GM19468 (cell line): ENCODE measurements around the gene BCL2L11.

Experiments
- ATAC-seq: cut with Tn5 transposase; IDR thresholded peaks from one replicate; pipeline ENCODE4 v1.9.1; 2021; ENCODE audit warnings: mild to moderate bottlenecking, moderate library complexity, moderate number of reproducible peaks; ENCODE audit not compliant: unreplicated experiment; ENCODE audit errors: extremely low read depth

BCL2L11 gene

GRCh38 chr2:111165084-111165483 is 44.4 kb downstream of the BCL2L11 start:
- no peak for ATAC-seq

- no peak for ATAC-seq
These were observed 45.4 kb downstream of the BCL2L11 start for GRCh38 chr2:111166115-111166514.

- no peak for ATAC-seq
These were observed 46.6 kb downstream of the BCL2L11 start for GRCh38 chr2:111167076-111167862.

DNA sequence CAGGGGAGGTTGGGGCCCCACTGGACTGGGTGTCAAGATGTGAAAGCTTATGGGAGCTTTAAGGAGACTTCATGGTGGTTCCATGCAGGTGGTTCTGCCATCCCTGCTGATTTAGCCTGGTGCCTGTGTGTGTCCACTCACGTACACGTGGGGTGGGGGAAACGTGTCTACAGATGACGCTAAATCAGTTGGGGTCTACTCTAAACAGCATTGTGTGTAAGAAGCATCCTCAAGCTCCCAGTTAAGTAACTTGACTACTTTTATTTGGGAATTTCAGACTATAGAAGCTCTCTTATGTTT is 47.1 kb downstream of the BCL2L11 start:
- ATAC-seq = no peak

GRCh38 chr2:111168528-111169239 is 48.0 kb downstream of the BCL2L11 start:
- no peak for ATAC-seq

DNA sequence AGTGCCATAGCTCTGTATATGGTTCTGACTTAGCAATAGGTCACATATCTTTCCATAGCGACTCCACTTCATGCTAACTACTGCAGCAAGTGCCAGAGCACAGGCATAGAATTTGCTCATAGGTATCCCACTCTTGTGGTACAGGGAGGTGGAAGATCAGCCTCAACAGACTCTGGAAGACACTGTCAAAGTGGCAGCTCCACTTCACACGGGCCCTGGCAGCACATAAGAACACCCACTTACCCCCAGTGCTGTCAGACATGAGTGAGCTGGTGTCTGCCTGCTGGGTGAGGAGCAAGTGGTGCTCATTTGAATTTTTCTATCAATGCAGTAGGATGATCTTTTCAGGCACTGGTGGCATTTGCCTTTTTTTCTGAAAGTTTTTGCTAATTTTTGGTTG is 48.6 kb downstream of the BCL2L11 start:
- ATAC-seq = no peak

- no peak for ATAC-seq
These were observed 49.2 kb downstream of the BCL2L11 start for GRCh38 chr2:111169924-111170323.

GRCh38 chr2:111171337-111171930 is 50.7 kb downstream of the BCL2L11 start:
- ATAC-seq = no peak

DNA sequence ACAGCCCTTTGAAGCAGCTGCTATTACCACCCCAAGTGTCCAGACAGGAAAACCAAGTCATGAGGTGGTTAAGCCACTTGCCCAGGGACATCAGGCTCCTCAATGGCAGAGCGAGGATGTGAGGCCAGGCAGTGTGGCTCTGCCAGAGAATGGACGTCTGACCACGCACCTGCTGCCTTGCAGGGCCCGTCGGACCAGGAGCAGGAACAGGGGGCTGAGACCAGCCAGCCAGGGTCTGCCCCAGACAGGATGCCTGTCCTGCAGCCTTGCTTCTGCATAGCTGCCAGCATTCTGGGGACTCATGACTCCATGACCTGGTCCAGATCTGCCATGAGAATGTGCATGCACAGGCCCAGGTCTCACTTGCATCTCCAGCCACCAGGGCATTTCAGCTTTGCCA is 52.0 kb downstream of the BCL2L11 start:
- no peak for ATAC-seq

DNA sequence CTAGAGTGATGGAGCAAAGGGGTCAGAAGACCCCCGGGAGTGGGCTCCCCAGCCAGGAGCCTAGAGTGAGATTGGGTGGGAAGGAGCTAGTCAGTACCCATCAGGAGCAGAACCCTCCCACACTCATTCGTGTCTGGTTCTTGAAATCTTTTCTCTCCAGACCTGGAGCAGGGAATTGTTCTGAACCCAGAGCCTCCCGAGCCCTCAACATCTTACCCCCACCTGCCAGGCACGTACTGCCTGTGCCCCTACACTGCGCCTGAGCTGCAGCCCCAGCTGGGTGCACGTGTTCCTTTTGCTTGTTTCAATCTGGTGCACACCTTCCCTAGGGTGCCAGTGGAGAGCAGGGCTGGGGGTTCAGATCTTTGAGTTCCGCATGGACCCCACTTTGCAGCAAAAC is 52.6 kb downstream of the BCL2L11 start:
- no peak for ATAC-seq

GRCh38 chr2:111173856-111174255 is 53.1 kb downstream of the BCL2L11 start:
- no peak for ATAC-seq

GRCh38 chr2:111175615-111176014 is 54.9 kb downstream of the BCL2L11 start:
- ATAC-seq = no peak

GRCh38 chr2:111176388-111176787 is 55.7 kb downstream of the BCL2L11 start:
- no peak for ATAC-seq

GRCh38 chr2:111176867-111177266 is 56.2 kb downstream of the BCL2L11 start:
- no peak for ATAC-seq

- no peak for ATAC-seq
These were observed 57.6 kb downstream of the BCL2L11 start for GRCh38 chr2:111178296-111178695.

- ATAC-seq = no peak
These were observed 58.2 kb downstream of the BCL2L11 start for GRCh38 chr2:111178730-111179405.

GRCh38 chr2:111182121-111182520 is 61.4 kb downstream of the BCL2L11 start:
- no peak for ATAC-seq

DNA sequence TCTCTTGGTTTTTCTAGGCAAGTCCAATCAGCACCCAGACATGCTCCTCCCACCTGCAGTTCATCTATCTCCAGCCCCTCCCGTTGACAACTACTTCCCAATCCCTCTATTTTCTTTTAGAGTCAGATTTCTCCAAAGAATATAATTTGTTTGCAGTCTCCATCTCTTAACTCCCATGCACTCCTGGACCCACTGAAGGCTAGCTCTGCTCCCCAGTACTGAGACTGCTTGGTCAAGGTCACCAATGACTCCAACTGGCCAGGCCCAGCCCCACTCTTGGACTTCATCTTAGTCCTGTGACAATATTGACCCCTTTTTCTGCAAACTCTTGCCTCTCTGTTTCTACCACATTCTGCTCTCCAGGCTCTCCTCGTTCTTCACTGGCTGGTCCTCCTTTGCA is 62.0 kb downstream of the BCL2L11 start:
- ATAC-seq = no peak

- no peak for ATAC-seq
These were observed 64.1 kb downstream of the BCL2L11 start for GRCh38 chr2:111184725-111185310.

GRCh38 chr2:111185361-111186022 is 64.8 kb downstream of the BCL2L11 start:
- ATAC-seq = no peak
